Calu3 (cell line): ENCODE results near the gene LDLRAD3. TPM values are rescaled to one million over a fixed set of nuclear protein-coding genes. Genes with fewer than 3 reads are reported as not detected.

Source experiments
- BruUV-seq: library from RNA; stranded (reverse); fragments of 400-500 nt; replicated peaks from 2 replicates; lab custom pipeline; 2021; lab: Mats Ljungman, UMichigan
- CTCF ChIA-PET: fragments of 300-600 bp; sonication (Branson Sonifier 250); formaldehyde crosslinking; loops from one replicate; lab custom pipeline; 2022; ENCODE audit warnings: antibody characterized with exemption; lab: Charles Lee
- DNase-seq: peaks from one replicate; pipeline ENCODE4 v3.0.0; 2022
- H3K27ac Mint-ChIP-seq: one replicate; pipeline ENCODE4 v1.8.0; 2022; ENCODE audit warnings: mixed read lengths; ENCODE audit not compliant: unreplicated experiment
- H3K27me3 Mint-ChIP-seq: one replicate; pipeline ENCODE4 v1.8.0; 2022; ENCODE audit warnings: mixed read lengths; ENCODE audit not compliant: unreplicated experiment
- H3K36me3 Mint-ChIP-seq: one replicate; pipeline ENCODE4 v1.8.0; 2022; ENCODE audit warnings: mild to moderate bottlenecking, moderate library complexity, mixed read lengths; ENCODE audit not compliant: insufficient read depth, unreplicated experiment
- H3K4me1 Mint-ChIP-seq: one replicate; pipeline ENCODE4 v1.8.0; 2022; ENCODE audit warnings: mild to moderate bottlenecking, low read depth, mixed read lengths; ENCODE audit not compliant: unreplicated experiment
- H3K4me3 Mint-ChIP-seq: one replicate; pipeline ENCODE4 v1.8.0; 2022; ENCODE audit warnings: mild to moderate bottlenecking, low read depth, moderate library complexity, mixed read lengths; ENCODE audit not compliant: unreplicated experiment
- H3K9me3 Mint-ChIP-seq: one replicate; pipeline ENCODE4 v1.8.0; 2022; ENCODE audit warnings: low read depth, mixed read lengths; ENCODE audit not compliant: unreplicated experiment
- intact Hi-C: fragments of 100-400 bp; cut with micrococcal nuclease; formaldehyde crosslinking; loops from one replicate; pipeline ENCODE4 v1.10.0; 2022; ENCODE audit not compliant: unreplicated experiment
- total RNA-seq: library from RNA; stranded (reverse); gene quantifications from 2 replicates; pipeline ENCODE4 v1.2.3, GENCODE V29; 2022
- TF ChIP-seq, protein P1 (sequence below): fragments of 200-600 bp; IDR thresholded peaks from one replicate; pipeline ENCODE4 v1.8.0; 2022; ENCODE audit warnings: antibody characterized with exemption; ENCODE audit not compliant: unreplicated experiment

Gene LDLRAD3
- total RNA-seq, 1 experiment from 2014 or later = 16.2 TPM

DNA sequence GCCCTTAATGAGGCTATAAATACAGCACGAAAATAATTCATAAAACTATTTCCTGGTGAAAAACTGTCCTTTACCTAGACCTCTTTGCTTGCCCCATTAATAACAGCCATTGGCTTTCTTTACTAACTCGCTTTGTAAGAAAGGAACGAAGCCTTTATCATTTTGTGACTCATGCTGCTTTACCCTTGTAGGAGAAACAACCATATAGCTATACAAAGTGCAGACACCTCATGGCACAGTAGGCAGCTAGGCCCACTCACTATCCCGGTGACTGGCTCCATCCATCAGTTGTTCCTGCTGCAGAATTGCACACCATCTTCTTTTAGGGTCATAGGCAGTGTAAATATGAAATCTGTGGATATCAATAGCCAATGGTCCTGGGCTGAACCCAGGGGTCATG, 85.8 kb downstream of the LDLRAD3 start:
- H3K4me1 Mint-ChIP-seq = peaks cover 10% of the 10 kb centered on the region
- CTCF ChIA-PET = no interaction called here
- intact Hi-C loops = no loop called here
- BruUV-seq = no TSS peak
- no peak overlapping the region for H3K27ac Mint-ChIP-seq
- TF ChIP-seq, protein P1, sequence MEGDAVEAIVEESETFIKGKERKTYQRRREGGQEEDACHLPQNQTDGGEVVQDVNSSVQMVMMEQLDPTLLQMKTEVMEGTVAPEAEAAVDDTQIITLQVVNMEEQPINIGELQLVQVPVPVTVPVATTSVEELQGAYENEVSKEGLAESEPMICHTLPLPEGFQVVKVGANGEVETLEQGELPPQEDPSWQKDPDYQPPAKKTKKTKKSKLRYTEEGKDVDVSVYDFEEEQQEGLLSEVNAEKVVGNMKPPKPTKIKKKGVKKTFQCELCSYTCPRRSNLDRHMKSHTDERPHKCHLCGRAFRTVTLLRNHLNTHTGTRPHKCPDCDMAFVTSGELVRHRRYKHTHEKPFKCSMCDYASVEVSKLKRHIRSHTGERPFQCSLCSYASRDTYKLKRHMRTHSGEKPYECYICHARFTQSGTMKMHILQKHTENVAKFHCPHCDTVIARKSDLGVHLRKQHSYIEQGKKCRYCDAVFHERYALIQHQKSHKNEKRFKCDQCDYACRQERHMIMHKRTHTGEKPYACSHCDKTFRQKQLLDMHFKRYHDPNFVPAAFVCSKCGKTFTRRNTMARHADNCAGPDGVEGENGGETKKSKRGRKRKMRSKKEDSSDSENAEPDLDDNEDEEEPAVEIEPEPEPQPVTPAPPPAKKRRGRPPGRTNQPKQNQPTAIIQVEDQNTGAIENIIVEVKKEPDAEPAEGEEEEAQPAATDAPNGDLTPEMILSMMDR = no peak
- no peak for DNase-seq
- no peaks in the 10 kb centered on the region for H3K36me3 Mint-ChIP-seq
- H3K9me3 Mint-ChIP-seq = peaks cover 2% of the 10 kb centered on the region
- H3K27me3 Mint-ChIP-seq = no peaks in the 10 kb centered on the region
- no peak overlapping the region for H3K4me3 Mint-ChIP-seq

DNA sequence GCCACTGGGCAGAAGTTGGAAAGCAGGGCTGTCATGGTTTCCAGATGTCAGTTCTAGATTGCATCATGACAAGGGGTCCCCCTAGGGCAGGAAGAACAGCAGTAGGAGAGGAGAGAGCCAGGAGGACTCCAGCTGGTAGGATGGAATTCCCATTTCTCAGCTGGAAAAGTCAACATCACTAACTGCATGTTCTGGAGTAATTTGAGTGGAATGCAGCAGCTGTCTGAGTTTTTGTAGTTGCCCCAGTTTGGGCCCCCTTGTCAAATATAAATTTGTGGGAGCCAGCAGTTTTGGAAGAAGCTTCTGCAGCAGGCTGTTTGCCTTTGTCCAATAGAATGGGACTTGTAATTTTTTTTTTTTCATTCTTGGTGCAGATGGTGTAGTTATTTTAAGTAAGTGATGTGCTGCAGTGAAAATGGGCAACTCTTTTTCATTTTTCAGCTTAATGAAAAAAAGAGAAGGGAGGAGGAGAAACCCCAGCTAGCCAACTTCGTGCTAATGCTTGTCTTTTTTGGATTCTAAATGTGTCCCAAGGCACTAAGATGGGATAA, 86.9 kb downstream of the LDLRAD3 start:
- Mint-ChIP-seq H3K4me3 (no peak overlapping the region), H3K9me3 (peaks cover 2% of the 10 kb centered on the region), H3K27ac (no peak overlapping the region), H3K36me3 (no peaks in the 10 kb centered on the region), H3K4me1 (peaks cover 17% of the 10 kb centered on the region), H3K27me3 (no peaks in the 10 kb centered on the region)
- CTCF ChIA-PET = interaction anchor here (0.7 kb wide), 1 partner anchor 62 kb away, joined by 3 read pairs; no protein-coding TSS in a partner anchor
- BruUV-seq = no TSS peak
- DNase-seq = no peak
- TF ChIP-seq, protein P1 = no peak
- intact Hi-C loops = no loop called here

DNA sequence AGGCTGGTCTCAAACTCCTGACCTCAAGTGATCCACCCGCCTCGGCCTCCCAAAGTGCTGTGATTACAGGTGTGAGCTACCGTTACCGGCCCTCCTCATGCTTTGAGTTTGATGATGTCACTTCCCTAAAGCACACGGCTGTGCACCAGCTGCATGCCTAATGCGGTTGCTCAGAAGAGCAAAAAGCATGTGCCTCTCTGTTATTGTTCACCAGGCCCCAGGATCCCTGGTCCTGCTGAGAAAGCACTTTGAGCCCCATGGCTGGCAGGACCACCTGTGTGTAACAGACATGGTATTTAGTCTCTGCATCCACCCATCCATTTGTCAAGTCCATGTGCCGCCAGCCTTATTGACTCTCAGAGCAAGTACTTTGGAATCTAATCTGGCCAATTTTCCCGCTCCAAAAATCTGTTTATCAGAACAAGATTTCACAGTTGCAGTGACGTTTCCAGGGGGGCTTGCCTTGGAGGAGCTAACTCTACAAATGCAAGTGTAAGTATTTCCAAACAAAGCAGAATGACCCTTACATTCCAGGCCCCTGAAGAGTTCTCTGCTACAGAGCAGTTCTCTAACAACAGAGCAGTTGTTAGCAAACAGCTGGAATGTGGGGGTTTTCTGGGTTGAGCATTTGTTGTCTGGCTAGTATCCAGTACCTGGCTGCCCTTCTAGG, 89.4 kb downstream of the LDLRAD3 start:
- no peaks in the 10 kb centered on the region for H3K36me3 Mint-ChIP-seq
- H3K27me3 Mint-ChIP-seq = no peaks in the 10 kb centered on the region
- H3K4me3 Mint-ChIP-seq = no peak overlapping the region
- H3K9me3 Mint-ChIP-seq = no peaks in the 10 kb centered on the region
- H3K27ac Mint-ChIP-seq = no peak overlapping the region
- CTCF ChIA-PET = no interaction called here
- TF ChIP-seq, protein P1 = no peak
- no peak for DNase-seq
- no TSS peak for BruUV-seq
- intact Hi-C loops = no loop called here
- H3K4me1 Mint-ChIP-seq = peaks cover 24% of the 10 kb centered on the region

DNA sequence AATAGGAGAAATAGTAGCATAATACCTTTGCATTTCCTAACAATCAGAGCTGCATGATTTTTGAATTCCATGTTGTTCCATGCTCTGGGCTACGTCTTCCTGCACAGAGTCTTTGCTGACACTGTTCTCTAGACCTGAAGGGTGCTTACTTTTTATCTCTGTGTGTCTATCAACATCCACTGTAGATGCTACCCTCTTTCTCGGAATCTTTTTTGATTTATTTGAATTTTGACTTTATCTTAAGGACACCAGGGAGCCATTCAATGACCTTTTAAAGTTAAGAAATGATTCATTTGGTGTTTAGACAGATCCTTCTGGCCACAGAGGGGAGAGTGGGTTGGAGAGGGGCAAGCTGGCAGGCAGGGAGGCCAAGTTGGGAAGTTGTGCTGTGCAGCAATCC, 90.1 kb downstream of the LDLRAD3 start:
- no TSS peak for BruUV-seq
- Mint-ChIP-seq H3K4me3 (no peak overlapping the region), H3K36me3 (no peaks in the 10 kb centered on the region), H3K27ac (no peak overlapping the region), H3K9me3 (no peaks in the 10 kb centered on the region), H3K4me1 (peaks cover 24% of the 10 kb centered on the region), H3K27me3 (no peaks in the 10 kb centered on the region)
- CTCF ChIA-PET = no interaction called here
- TF ChIP-seq, protein P1 = no peak
- DNase-seq = no peak
- intact Hi-C loops = no loop called here
